Measurements from ENCODE around the gene GJC2.

The GJC2 gene

GRCh38 chr1:228112617-228113016 lies 37.1 kb upstream of the GJC2 start:
- no peak for DNase-seq (ENCODE audit: low read depth, low spot score)

DNA sequence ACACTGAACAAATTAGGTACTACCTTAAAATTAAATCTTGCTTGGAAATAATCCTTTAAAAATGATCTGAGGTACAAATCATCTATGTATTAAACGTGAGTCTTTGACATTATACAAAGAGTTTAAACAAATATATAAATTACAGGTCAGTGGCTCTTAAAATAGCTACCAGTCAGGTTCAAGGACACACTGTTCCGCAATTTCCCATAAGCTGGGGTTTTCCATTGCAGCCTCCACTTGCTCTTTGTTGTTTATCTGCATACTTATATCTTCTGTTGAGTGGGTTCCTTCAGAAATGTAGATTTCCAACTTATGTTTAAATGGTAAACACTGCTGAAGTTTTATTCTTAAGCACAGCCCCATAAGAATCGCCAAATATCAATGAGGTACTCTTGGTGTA lies 34.9 kb upstream of the GJC2 start:
- no peak for DNase-seq (ENCODE audit: low read depth, low spot score)

DNA sequence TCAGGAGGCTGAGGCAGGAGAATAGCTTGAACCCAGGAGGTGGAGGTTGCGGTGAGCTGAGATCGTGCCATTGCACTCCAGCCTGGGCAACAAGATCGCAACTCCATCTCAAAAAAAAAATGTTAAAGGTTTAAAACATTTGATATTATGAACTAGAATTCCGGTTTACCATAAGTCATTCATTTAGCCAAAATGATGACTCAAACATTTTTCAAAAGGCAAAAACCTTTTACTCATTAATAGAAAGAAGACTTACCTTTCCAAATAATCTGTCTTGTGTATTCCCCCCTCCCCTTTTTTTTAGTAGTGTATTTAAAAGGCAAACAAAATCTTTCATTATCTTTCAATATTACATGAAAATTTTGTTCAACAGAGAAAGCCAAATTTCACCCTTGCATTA lies 32.4 kb upstream of the GJC2 start:
- DNase-seq (ENCODE audit: low read depth, low spot score) = no peak

DNA sequence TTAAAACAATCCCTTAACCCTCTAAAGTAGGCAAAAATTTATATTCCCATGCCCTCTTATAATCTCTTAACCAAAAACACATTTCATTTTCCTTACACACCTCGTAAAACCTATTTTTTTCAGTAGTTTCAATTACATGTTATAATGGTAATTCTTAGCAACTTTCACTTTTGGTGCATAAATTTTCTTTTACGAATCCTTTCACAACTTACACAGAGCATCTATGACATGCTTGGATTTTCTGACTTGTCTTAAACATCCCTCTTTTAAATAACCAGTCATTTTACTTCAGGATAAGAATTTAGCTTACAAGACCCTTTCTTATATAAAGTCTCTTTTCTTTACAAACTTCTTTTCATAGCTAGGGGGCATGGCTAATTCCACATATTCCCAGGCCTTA lies 31.7 kb upstream of the GJC2 start:
- no peak for DNase-seq (ENCODE audit: low read depth, low spot score)

- DNase-seq (ENCODE audit: low read depth, low spot score) = no peak
These were observed 29.4 kb upstream of the GJC2 start for GRCh38 chr1:228120351-228120750.

GRCh38 chr1:228120857-228121489 lies 28.8 kb upstream of the GJC2 start:
- DNase-seq (ENCODE audit: low read depth, low spot score) = no peak

- DNase-seq (ENCODE audit: low read depth, low spot score) = no peak
These were observed 26.7 kb upstream of the GJC2 start for GRCh38 chr1:228122921-228123441.

DNA sequence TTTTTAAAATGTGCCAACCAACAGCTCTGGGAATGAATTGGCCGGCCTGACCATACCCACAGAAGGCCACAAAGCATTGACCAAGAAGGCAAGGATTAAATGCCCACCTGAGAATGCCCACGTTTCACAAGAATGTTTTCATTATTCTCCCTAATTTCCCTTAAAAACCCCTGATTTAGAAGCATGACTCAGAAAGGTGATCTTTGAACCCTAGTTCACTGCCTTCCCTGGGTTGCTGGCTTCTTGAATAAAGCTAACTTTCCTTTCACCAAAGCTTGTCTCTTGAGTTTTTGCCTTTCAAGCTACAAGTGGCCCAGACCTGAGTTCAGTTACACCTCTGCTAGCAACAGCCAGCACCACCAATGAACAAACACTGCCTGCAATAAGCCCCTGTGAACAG lies 26.2 kb upstream of the GJC2 start:
- no peak for DNase-seq (ENCODE audit: low read depth, low spot score)

DNA sequence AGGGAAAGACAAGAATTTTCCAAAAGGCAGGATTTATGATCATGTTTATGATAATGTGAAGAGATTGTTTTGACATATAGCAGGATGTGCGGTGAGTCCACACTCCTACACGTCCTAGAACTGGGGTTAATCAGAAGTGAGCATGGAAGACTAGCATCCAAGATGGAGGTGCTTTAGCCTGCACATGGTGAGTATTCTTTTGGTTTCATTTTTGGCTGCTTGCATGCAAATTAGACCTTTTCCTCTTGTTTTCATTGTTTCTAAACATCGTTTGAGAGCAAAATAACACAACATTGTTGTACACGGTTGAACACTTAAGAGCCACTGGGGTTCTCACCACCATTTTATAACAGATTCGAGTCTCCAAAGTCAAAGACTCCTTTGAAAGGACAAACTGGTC lies 24.5 kb upstream of the GJC2 start:
- no peak for DNase-seq (ENCODE audit: low read depth, low spot score)

DNA sequence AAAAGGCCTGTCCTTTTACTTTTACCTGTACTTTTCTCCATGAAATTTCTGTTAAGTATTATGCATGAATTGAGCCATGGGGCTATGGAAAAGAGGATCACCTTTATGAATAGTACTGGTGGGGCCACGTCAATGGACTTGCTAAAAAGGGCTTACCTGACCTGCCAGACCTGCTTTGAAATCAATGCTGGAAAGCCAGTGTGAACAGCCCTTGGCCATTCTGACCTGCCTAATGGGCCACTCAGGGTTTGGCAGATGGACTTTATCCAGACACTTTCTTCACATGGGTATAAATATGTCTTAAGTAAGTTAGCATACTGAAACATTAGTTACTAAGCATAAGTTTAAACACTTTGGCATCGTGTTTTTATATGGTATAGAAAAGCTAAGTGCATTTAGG lies 18.0 kb upstream of the GJC2 start:
- no peak for DNase-seq (ENCODE audit: low read depth, low spot score)

DNA sequence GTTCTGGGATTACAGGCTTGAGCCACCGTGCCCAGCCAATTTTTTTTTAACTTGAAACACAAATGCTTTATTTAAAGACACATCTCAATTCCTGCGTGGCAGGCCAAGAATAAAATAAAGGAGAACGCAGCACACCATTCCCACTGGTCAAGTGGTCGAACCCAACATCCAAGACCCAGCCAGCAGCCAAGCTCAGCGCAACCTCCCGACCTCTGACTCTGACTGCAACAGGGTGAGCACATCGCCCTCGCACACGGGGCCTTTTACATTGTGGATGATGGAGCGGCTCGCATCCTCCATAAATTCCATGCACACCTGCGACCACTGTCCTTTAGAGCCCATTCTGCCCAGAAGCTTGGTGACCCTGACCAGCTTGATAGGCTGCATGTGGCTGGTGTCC lies 15.1 kb upstream of the GJC2 start:
- no peak for DNase-seq (ENCODE audit: low read depth, low spot score)

GRCh38 chr1:228136901-228137300 lies 12.8 kb upstream of the GJC2 start:
- DNase-seq (ENCODE audit: low read depth, low spot score) = no peak

- DNase-seq (ENCODE audit: low read depth, low spot score) = no peak
These were observed 10.3 kb upstream of the GJC2 start for GRCh38 chr1:228139406-228139930.

DNA sequence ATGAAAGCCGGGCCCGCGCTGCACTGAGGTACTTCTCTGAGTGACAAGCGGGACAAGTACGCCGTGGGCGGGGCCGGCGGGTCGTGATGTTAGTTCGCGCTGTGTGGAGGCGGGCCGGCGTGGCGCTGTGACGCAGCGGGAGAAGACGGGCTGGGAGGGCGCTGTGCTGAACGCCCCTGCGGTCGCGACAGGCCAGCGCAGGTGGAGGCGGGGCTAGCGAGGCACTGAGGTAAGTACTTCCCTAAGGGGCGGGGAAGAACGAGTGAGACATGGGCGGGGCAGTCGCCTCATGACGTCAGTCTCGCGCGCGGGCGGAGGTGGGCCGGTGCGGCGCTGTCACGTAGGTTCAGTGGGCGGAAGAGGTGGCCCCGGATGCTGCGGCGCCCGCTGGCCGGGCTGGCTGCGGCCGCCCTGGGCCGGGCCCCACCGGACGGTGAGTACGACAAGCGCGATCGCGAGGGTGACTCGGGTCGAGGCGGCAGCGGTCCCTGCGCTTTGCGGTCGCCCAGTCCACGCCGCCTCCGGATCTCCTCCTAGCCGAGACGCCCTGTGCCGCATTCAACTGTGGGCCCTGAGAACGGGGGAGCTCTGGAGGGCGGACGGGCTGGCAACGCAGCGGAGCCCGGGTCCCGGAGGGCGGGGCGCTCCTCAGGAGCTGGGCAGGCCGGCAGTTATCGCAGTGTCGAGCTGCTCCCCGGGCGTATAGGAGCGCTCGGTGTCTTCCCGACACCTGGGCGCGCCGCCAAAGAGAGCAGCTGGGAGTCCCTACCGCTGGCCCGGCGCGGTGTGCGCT lies 9.6 kb upstream of the GJC2 start, which contains the start of gene GUK1:
GUK1 (plus strand) TSS at position 349 of the 793 bp plus-strand sequence; CDS start at position 373, 24 bp downstream.
- peak; percentile 99 for DNase-seq (ENCODE audit: low read depth, low spot score)

DNA sequence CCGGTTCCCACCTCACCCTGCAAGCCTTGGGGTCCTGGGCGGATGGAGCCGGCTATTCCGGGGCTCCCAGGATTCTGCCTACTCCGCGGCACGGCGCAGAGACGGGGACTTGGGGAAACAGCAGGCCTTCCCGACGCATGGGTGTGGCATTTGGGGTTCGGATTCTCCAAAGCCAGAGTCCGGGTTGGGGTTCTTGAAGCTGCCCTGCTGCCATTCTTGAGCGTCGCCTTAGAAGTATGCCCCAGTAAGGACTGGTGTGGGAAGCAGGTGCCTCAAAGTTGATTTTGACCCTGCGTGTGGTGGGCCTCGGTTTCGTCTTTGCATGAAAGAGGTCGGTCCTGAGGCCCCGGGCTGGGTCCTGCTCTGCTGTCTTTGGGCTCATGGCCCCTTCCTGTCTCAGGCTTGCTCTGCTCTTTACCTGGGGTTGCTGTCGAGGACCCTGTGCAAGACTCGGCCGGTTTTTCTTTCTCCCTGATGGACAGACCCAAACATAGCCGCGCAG lies 9.0 kb upstream of the GJC2 start:
- DNase-seq (ENCODE audit: low read depth, low spot score) = no peak

- no peak for DNase-seq (ENCODE audit: low read depth, low spot score)
These were observed 8.3 kb upstream of the GJC2 start for GRCh38 chr1:228141226-228142044.

- no peak for DNase-seq (ENCODE audit: low read depth, low spot score)
These were observed 7.5 kb upstream of the GJC2 start for GRCh38 chr1:228142155-228142691.

- DNase-seq (ENCODE audit: low read depth, low spot score) = no peak
These were observed 7.0 kb upstream of the GJC2 start for GRCh38 chr1:228142701-228143136.

DNA sequence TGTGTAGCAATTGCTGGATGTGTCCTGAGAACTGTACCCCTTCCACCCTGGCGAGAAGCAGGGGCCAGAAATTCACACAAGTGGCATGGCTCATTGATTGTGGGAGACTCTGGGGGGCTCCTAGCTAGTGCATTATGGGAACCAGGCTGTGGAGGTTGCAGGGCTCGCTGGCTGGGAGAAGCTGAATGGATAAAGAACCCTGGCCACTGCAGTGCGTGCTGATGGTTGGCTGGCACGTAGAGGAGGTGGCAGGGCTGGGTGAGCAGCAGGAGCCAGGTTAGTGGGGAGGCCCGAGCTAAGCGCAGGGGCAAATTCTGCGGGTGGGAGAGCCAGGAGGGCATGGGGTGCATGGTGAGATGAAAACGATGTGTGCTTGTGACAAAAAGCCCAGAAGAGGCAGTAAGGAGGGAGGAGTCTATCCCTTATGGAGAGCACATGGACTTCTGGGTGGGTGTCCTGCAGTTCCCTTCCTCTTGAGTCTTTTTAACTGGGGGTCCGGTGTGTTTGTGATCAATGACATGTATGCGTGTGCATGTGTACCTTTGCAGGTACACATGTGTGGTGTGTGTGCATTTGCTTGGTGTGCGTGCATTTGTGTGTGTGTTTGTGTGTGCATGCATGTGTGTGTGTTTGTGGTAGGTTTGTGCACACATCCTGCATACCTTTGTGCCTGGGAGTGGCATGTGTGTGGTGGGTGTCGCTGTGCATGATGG lies 6.1 kb upstream of the GJC2 start:
- no peak for DNase-seq (ENCODE audit: low read depth, low spot score)

DNA sequence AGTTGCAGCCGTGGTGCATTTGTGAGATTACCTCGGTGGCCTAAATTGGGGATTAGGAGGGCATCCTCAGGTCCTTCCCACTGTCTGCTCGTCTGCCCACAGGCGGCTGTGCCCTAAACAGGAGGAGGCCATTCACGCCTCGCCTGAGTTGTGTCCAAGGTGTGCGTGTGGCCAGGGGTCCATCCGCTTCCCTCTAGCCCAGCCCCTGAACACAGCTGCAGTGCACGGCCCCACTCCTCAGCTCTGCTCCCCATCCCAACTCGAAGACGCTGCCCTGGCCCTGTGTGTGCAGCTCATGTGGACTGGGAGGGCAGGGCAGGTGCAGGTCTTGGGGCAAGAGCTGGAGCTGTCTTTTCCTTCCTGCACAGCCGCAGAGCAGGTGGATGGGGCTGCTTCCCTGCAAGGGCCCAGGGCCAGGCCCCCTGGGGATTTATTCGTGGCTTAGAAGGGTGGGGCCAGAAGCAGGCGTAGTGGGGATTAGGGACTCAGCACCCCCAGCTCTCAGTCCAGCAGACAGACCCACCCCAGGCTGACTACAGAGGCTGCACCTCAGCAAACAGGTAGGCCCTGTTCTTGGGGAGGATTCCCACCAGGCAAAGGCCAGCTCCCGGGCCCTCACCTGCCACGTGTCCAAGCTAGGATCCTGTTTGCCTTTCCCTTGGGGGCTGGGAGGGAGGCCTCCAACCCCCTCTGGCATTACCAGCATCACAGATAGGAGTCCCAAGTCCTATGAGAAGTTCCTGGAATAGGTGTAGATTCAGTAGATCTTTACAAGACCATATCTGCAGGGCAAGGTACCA lies 5.3 kb upstream of the GJC2 start:
- DNase-seq (ENCODE audit: low read depth, low spot score) = no peak
